Right atrium auricular region (tissue), 2 donors: Measurements from ENCODE around the gene CDK14. TPM values are rescaled to one million over a fixed set of nuclear protein-coding genes. Genes with fewer than 3 reads are reported as not detected.

Source experiments
- DNase-seq: peaks from one replicate; pipeline ENCODE4 v3.0.0-alpha.2; 2019; ENCODE audit warnings: low spot score
- H3K27ac ChIP-seq, 2 donors: fragments of 200-600 bp; sonication (generic); 1 replicate in 1 of 2; 2 replicates in 1 of 2; pipeline ENCODE4 v1.5.1; 2016 to 2019
- H3K27me3 ChIP-seq, 2 donors: fragments of 200-600 bp; sonication (generic); one replicate each; pipeline versions ENCODE4 v1.5.1 to v1.6.0; 2017 to 2019
- H3K36me3 ChIP-seq: fragments of 200-600 bp; sonication (generic); one replicate; pipeline ENCODE4 v1.5.1; 2016
- H3K4me1 ChIP-seq, 2 donors: fragments of 200-600 bp; sonication (generic); one replicate each; pipeline versions ENCODE4 v1.5.1 to v1.6.0; 2017 to 2019
- H3K4me3 ChIP-seq, 2 donors: fragments of 200-600 bp; sonication (generic); 1 replicate in 1 of 2; 2 replicates in 1 of 2; pipeline ENCODE4 v1.5.1; 2017 to 2019; ENCODE audit warnings: mild to moderate bottlenecking in 1 of 2, moderate library complexity in 1 of 2
- H3K9me3 ChIP-seq, 2 donors: fragments of 200-600 bp; sonication (generic); one replicate each; pipeline ENCODE4 v1.5.1; 2019
- total RNA-seq, 2 donors: library from RNA; depleted of rRNA; stranded (reverse); fragments of >200 nt; gene quantifications; one replicate each; pipeline ENCODE4 v1.1.0, GENCODE V29; 2016
- TF ChIP-seq, protein P1 (sequence below), 2 donors: fragments of 200-600 bp; sonication (generic); IDR thresholded peaks; one replicate each; pipeline ENCODE4 v1.5.1; 2019; ENCODE audit warnings: antibody characterized with exemption in 2 of 2

Gene CDK14
- total RNA-seq, 2 donors from 2014 or later, result 21.5 to 37.9 TPM

DNA sequence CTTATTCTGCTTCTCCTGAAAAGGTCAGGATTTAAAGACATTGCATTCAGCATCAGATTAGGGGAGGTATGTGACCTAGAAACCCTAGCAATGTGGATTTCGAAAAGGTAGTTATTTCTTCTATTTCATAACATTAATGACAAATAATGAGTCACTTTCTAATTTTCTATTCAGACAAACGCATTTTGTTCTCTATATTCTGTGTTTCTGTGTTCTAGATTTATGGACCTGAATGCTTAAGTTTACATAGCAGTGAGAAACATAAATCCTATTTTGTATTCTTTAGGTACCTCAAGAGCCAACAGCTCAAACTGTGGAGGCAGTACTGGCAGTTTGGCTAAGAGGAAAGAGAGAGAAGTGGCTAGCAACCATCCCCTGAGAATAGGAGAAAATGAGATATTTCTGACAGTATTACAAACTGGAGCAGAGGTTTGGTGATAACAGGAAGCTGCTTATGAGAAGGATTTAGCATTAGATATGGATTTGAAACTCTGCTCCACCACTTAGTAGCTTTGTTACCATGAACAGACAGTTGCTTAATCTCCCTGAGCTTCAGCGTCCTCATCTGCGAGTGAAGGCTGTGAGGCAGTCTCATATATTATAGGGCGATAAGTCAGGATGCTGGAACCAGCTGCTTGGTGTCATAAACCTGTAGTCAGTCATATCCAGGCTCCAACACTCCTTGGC lies 28.2 kb downstream of the CDK14 start:
- peak overlapping the region; percentile 28 to 67 for H3K27ac ChIP-seq
- H3K27me3 ChIP-seq, result no peaks in the 10 kb centered on the region
- DNase-seq, result no peak
- no peaks in the 10 kb centered on the region for H3K9me3 ChIP-seq
- no peaks in the 10 kb centered on the region for H3K36me3 ChIP-seq
- TF ChIP-seq, protein P1, sequence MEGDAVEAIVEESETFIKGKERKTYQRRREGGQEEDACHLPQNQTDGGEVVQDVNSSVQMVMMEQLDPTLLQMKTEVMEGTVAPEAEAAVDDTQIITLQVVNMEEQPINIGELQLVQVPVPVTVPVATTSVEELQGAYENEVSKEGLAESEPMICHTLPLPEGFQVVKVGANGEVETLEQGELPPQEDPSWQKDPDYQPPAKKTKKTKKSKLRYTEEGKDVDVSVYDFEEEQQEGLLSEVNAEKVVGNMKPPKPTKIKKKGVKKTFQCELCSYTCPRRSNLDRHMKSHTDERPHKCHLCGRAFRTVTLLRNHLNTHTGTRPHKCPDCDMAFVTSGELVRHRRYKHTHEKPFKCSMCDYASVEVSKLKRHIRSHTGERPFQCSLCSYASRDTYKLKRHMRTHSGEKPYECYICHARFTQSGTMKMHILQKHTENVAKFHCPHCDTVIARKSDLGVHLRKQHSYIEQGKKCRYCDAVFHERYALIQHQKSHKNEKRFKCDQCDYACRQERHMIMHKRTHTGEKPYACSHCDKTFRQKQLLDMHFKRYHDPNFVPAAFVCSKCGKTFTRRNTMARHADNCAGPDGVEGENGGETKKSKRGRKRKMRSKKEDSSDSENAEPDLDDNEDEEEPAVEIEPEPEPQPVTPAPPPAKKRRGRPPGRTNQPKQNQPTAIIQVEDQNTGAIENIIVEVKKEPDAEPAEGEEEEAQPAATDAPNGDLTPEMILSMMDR (IDR thresholded peaks at IDR 0.05), result no peak
- no peak overlapping the region for H3K4me3 ChIP-seq
- H3K4me1 ChIP-seq, result peaks cover 0 to 51% of the 10 kb centered on the region in 2 donors

DNA sequence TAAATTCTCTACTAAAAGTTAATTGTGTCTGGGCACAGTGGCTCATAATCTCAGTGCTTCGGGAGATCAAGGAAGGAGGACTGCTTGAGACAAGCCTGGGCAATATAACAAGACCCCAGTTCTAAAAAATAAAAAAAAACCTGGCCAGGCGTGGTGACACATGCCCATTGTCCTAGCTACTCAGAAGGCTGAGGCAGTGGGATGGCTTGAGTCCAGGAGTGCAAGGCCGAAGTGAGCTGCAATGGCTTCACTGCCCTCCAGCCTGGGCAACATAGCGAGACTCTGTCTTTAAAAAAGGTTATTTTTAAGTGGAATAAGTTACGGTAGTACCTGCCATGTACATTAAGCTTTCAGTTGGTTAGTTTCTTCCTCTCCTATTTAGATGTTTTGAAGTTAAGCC lies 28.9 kb downstream of the CDK14 start:
- H3K36me3 ChIP-seq, result no peaks in the 10 kb centered on the region
- peak overlapping the region; percentile 28 to 67 for H3K27ac ChIP-seq
- TF ChIP-seq, protein P1 (IDR thresholded peaks at IDR 0.05), result no peak
- H3K9me3 ChIP-seq, result no peaks in the 10 kb centered on the region
- peaks cover 0 to 51% of the 10 kb centered on the region in 2 donors for H3K4me1 ChIP-seq
- no peaks in the 10 kb centered on the region for H3K27me3 ChIP-seq
- no peak for DNase-seq
- no peak overlapping the region for H3K4me3 ChIP-seq

DNA sequence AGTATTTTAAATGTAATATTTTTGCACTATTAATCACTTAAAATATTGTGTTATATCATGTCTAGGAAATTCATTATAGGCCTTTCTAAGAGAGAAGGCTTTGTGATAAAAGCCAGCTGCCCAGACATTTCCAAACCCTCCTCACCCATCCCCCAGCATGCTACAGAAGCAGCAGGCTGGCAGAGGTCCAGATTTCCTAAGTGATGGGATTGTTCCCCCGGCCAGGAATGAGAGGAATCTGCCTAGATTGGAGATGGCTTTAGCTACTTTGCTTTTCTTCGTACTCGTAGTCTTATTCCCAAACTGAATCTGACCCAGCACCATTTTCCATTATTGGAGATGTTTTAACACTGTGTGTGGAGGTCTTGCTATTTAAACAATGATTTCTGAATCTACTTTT lies 29.4 kb downstream of the CDK14 start:
- Histone ChIP-seq H3K9me3 (no peaks in the 10 kb centered on the region), H3K36me3 (no peaks in the 10 kb centered on the region), H3K27ac (peak overlapping the region in 1 of 2 donors; percentile 67), H3K27me3 (no peaks in the 10 kb centered on the region), H3K4me1 (peaks cover 0 to 47% of the 10 kb centered on the region in 2 donors), H3K4me3 (peak overlapping the region in 1 of 2 donors; percentile 1)
- TF ChIP-seq, protein P1 (IDR thresholded peaks at IDR 0.05), result no peak
- no peak for DNase-seq

DNA sequence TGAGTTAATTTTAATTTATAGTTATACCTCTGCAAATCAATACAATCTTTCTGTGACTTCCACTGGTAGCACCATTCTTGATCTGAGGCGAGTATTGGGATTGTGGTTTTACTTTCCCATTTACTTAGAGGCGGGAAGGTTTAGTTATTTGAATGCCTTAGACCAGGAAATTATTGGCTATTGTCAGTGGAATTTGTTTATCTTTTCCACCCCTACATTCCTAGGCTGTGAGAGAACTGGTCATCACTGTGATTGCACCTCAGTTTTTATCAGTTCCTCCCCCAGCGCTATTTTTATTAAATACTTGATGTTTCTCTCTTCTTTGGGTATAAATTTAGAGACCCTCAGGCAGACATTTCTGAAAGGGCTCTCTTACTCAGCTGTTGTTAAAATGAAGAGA lies 29.9 kb downstream of the CDK14 start:
- Histone ChIP-seq H3K4me1 (peaks cover 0 to 43% of the 10 kb centered on the region in 2 donors), H3K4me3 (peak overlapping the region in 1 of 2 donors; percentile 1), H3K27me3 (no peaks in the 10 kb centered on the region), H3K9me3 (no peaks in the 10 kb centered on the region), H3K27ac (peak overlapping the region in 1 of 2 donors; percentile 67), H3K36me3 (no peaks in the 10 kb centered on the region)
- DNase-seq, result no peak
- TF ChIP-seq, protein P1 (IDR thresholded peaks at IDR 0.05), result no peak

DNA sequence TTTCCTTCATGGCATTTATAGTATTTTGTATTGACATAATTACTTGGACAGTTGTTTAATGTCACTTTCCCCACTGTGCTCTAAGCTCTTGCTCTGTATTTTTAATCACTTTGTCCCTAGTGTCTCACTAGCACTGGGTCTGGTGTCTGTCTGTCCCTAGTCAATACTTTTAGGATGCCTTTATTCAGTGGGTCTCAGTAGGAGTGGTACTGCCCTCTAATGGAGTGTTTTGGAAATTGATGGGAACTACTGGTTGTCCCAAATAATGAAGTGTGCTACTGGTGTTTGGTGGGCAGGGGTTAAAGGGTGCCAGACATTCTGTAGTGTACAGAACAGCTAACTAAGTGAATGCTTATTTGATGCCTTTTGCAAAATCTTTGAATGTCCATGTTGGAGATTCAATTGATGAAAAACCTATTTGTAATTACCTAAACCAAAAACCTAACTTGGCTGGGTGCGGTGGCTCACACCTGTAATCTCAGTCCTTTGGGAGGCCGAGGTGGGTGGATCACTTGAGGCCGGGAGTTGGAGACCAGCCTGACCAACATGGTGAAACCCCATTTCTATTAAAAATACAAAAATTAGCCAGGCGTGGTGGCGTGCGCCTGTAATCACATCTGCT lies 33.3 kb downstream of the CDK14 start:
- no peak for DNase-seq
- Histone ChIP-seq H3K9me3 (no peaks in the 10 kb centered on the region), H3K27me3 (no peaks in the 10 kb centered on the region), H3K4me3 (no peak overlapping the region), H3K4me1 (peaks cover 0 to 18% of the 10 kb centered on the region in 2 donors), H3K27ac (no peak overlapping the region), H3K36me3 (no peaks in the 10 kb centered on the region)
- TF ChIP-seq, protein P1 (IDR thresholded peaks at IDR 0.05), result peak; percentile 31 to 77
